Stimulated activated CD4-positive, alpha-beta T cell treated with anti-CD3 and anti-CD28 coated beads, TNF-alpha, amount 100 ng/mL, for 24 hours (primary cell): Measurements from ENCODE around the gene MSLN.

Experiments used
- DNase-seq, 3 experiments: peaks; one replicate each; pipeline ENCODE4 v3.0.0-alpha.2; 2020; ENCODE audit warnings: low read depth in 3 of 3

The MSLN gene

GRCh38 chr16:759110-759910, 1.2 kb upstream of the MSLN start:
- DNase-seq, result no peak

DNA sequence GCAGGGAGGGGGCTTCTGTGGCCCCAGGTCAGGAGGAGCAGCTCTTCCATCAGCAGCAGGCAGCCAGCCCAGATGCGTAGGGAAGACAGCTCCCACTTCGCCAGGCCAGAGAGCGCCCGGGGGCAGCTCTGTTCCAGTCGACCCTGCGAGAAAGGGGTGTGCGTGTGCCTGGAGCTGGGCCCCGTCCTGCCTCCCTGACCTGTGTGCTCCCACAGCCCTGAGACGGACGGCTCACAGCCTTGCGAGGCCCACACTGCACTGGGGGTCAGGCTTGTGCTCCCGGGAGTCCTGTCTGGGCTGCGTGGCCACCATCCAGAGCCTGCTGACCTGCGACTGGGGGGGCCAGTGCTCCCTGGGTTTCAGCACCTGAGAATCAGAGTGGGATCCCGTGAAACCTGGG, 469 bp upstream of the MSLN start:
- no peak for DNase-seq

GRCh38 chr16:761625-762513, 1.3 kb downstream of the MSLN start:
- DNase-seq, result no peak

DNA sequence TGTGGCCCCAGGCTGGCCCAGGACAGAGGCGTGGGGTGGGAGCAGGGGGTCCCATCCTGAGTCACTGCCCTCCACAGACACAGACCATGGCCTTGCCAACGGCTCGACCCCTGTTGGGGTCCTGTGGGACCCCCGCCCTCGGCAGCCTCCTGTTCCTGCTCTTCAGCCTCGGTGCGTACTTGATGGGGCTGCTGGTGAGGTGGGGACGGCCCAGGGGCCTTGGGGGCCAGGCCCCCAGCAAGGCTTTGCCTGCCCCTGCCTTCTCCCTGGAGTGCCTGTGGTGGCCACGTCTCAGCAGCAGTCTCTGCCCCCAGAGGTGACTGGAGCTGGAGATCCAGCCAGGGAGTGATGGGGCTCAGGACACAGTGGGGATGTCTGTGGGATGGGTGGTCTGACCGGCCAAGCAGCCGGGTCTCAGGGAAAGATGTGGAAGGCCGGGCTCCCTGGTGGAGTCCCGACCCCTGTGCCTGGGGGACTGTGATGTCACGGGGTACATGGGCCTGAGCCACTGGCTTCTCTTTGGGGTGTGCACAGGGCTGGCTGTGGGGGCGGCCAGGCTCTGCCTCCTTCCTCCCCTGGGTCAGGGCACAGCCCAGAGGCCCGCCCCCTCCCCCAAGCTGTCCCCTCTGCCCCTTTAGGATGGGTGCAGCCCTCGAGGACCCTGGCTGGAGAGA, 2.2 kb downstream of the MSLN start:
- DNase-seq, result no peak

- DNase-seq, result no peak
Measured at GRCh38 chr16:763369-764183, 3.0 kb downstream of the MSLN start.

DNA sequence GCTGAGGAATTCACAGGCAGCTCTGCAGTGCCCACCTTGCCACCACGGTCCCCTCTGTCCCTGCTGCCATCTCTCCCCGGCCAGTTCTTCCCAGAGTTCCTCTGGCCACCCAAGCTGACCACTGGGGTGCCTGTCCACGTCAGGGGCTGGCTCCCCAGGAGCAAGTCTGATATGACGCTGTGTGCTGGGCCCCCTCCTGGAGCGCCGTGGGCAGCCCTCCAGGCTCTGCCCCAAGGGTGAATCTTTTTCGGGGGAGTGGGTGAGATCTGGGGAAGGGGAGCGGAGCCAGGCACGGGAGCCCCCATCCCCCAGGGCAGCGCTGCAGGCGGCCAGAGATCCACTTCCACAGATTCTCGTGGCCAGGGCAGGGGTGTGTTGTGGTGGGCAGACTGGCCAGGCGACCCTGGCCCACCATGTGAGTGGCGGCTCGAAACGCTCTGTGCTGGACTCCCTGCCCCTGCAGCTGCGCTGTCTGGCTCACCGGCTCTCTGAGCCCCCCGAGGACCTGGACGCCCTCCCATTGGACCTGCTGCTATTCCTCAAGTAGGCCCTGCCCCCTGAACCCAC, 3.7 kb downstream of the MSLN start:
- no peak for DNase-seq

DNA sequence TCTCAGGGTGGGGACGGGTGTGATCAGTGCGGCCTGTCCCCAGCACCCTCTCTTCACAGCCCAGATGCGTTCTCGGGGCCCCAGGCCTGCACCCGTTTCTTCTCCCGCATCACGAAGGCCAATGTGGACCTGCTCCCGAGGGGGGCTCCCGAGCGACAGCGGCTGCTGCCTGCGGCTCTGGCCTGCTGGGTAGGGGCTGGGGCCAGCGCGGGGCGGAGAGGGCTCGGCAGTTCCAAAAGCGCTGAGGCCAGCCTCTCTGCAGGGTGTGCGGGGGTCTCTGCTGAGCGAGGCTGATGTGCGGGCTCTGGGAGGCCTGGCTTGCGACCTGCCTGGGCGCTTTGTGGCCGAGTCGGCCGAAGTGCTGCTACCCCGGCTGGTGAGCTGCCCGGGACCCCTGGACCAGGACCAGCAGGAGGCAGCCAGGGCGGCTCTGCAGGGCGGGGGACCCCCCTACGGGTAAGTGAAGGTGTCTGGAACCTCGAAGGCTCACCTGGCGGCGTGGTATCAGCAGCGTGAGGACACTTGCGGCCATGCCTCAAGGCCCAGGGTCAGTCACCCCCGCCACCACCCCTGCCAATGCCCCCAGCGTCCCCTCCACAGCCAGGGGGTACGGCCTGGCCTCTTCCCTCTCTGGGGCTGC, 4.4 kb downstream of the MSLN start:
- DNase-seq, result no peak

- no peak for DNase-seq
Measured at GRCh38 chr16:765488-765865, 4.9 kb downstream of the MSLN start.

- no peak for DNase-seq
Measured at GRCh38 chr16:766008-766819, 5.7 kb downstream of the MSLN start.

DNA sequence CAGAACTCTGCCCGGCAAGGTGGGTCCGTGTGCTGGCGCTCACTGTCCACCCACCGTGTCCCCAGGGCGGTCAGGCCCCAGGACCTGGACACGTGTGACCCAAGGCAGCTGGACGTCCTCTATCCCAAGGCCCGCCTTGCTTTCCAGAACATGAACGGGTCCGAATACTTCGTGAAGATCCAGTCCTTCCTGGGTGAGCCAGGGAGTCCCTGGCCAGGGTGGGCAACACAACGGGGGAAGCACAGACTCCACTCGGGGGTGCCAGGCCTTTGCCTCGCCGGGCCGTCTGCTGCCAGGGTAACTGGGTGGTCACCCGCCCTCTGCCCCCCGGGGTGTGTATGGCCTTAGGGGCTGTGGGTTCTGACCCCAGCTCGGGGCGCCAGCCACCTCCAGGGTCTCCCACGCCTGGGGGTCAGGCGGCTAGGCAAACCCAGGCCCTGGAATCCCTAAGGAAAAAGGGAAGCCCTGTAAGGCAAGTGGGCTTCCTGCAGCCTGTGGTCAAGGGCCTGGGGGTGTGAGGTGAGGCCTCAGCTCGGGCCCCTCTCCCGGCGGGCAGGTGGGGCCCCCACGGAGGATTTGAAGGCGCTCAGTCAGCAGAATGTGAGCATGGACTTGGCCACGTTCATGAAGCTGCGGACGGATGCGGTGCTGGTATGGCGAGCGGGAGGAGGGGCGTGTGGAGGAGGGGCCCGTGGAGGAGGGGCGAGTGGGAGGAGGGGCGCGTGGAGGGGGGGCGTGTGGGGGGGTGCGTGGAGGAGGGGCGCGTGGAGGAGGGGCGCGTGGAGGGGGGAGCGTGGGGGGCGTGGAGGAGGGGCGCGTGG, 6.5 kb downstream of the MSLN start:
- DNase-seq, result no peak

DNA sequence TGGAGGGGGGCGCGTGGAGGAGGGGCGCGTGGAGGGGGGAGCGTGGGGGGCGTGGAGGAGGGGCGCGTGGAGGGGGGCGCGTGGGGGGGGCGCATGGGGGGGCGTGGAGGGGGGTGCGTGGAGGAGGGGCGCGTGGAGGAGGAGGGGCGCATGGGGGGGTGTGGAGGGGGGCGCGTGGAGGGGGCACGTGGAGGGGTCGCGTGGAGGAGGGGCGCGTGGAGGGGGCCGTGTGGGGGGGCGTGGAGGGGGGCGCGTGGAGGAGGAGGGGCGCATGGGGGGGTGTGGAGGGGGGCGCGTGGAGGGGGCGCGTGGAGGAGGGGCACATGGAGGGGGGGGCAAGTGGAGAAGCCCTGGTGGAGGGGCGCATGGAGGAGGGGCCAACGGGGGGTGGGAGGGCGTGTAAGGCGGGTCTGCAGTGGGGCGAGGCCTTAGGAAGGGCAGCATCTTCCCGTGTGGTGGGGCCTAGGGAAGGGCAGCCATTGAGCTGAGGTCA, 7.3 kb downstream of the MSLN start:
- no peak for DNase-seq

DNA sequence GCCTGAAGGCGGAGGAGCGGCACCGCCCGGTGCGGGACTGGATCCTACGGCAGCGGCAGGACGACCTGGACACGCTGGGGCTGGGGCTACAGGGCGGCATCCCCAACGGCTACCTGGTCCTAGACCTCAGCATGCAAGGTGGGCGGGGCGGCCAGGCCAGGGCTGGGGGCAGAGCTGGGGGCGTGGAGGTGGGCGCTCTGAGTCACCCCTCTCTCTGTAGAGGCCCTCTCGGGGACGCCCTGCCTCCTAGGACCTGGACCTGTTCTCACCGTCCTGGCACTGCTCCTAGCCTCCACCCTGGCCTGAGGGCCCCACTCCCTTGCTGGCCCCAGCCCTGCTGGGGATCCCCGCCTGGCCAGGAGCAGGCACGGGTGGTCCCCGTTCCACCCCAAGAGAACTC, 7.9 kb downstream of the MSLN start:
- no peak for DNase-seq

GRCh38 chr16:769184-769784, 8.8 kb downstream of the MSLN start:
- DNase-seq, result no peak

- no peak for DNase-seq
Measured at GRCh38 chr16:769934-770333, 9.4 kb downstream of the MSLN start.

GRCh38 chr16:770411-770810, 9.9 kb downstream of the MSLN start:
- DNase-seq, result no peak

- no peak for DNase-seq
Measured at GRCh38 chr16:772959-773358, 12.4 kb downstream of the MSLN start.

DNA sequence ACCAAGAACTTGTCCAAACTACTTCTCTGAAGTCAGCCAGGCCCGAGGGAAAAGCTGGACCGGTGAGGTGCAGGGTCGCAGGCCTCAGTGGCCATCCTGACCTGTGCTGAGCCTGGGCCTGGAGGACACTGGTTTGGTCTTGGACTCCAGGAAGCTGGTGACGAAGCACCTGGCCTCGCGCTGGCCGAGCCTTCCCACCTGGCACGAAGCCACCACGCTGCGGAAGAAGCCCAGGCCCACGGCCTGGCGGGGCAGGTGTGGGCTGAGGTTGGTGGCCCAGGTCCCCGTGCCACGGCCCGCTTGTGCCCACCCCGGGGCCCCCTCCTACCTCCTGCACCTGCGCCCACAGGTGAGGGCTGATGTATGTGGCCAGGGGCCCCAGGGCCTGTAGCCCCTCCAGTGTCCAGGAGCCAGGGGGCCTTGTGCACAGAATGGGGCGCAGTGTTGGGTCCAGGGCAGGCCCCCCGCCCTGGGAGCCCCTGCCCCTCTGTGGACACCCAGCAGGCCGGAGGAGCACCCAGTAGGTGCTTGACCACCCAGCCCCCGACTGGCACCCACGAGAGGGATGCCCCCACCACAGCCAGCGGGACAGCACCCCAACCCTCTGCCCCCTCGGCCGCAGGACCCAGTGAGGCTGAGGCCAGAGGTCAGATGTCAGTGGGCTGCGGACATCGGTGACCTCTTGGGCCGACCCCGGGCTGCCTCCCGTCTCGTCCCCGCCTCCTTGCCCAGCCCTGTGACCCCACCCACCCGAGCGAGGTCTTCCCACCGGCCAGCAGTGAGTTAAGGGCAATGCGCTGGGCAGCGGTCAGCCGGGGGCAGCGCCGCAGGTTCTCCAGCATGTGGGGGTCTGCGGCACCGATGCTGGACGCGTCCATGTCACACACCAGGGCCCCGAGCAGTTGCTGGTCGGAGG, 13.8 kb downstream of the MSLN start:
- DNase-seq, result no peak
